PC-9 (cell line): Measurements from ENCODE around the gene LCE1D. TPM values are rescaled to one million over a fixed set of nuclear protein-coding genes. Genes with fewer than 3 reads are reported as not detected.

Experiments
- BruUV-seq: library from RNA; stranded (reverse); fragments of 400-500 nt; replicated peaks from 2 replicates; lab custom pipeline; 2021; lab: Mats Ljungman, UMichigan
- CTCF ChIA-PET: fragments of 300-600 bp; sonication (Branson Sonifier 250); formaldehyde crosslinking; loops from one replicate; lab custom pipeline; 2022; ENCODE audit warnings: antibody characterized with exemption; lab: Charles Lee
- POLR2A ChIA-PET: fragments of 300-600 bp; sonication (Branson Sonifier 250); formaldehyde crosslinking; loops from one replicate; lab custom pipeline; 2022; ENCODE audit warnings: antibody characterized with exemption; ENCODE audit not compliant: unreplicated experiment; lab: Charles Lee
- DNase-seq, 2 experiments: peaks; one replicate each; pipeline versions ENCODE4 v3.0.0 to v3.0.0-alpha.2; 2015 to 2022; ENCODE audit warnings: mixed read lengths in 1 of 2
- H2AFZ ChIP-seq: fragments of 200-600 bp; sonication (generic); 2 replicates; pipeline ENCODE4 v1.8.1; 2017; ENCODE audit warnings: antibody characterized with exemption
- H3F3A ChIP-seq: fragments of 200-600 bp; sonication (generic); 2 replicates; pipeline ENCODE4 v1.8.1; 2017; ENCODE audit warnings: antibody characterized with exemption, mild to moderate bottlenecking, low read depth; ENCODE audit not compliant: insufficient read depth
- H3K27ac ChIP-seq: fragments of 200-600 bp; sonication (generic); 2 replicates; pipeline ENCODE4 v1.6.1; 2016; ENCODE audit warnings: mixed run types
- H3K27me3 ChIP-seq: fragments of 200-600 bp; sonication (generic); 2 replicates; pipeline ENCODE4 v1.6.1; 2016; ENCODE audit warnings: low read depth, mixed run types; ENCODE audit not compliant: insufficient read depth
- H3K36me3 ChIP-seq: fragments of 200-600 bp; sonication (generic); 2 replicates; pipeline ENCODE4 v1.6.1; 2016; ENCODE audit warnings: low read depth, mixed run types
- H3K4me1 ChIP-seq: fragments of 200-600 bp; sonication (generic); replicated peaks from 2 replicates; pipeline ENCODE4 v1.6.1; 2016; ENCODE audit warnings: mixed run types; ENCODE audit not compliant: insufficient read depth
- H3K4me2 ChIP-seq: fragments of 200-600 bp; sonication (generic); 2 replicates; pipeline ENCODE4 v1.6.1; 2017; ENCODE audit warnings: mixed run types
- H3K4me3 ChIP-seq: fragments of 200-600 bp; sonication (generic); 2 replicates; pipeline ENCODE4 v1.6.1; 2016; ENCODE audit warnings: mixed run types
- H3K79me2 ChIP-seq: fragments of 200-600 bp; sonication (generic); 2 replicates; pipeline ENCODE4 v1.6.1; 2017; ENCODE audit warnings: low read depth, mixed run types
- H3K9me2 ChIP-seq: fragments of 200-600 bp; sonication (generic); 2 replicates; pipeline ENCODE4 v1.8.1; 2017; ENCODE audit warnings: mild to moderate bottlenecking; ENCODE audit not compliant: insufficient read depth
- H3K9me3 ChIP-seq: fragments of 200-600 bp; sonication (generic); 2 replicates; pipeline ENCODE4 v1.8.1; 2016; ENCODE audit warnings: low read depth; ENCODE audit not compliant: insufficient read depth
- H4K20me1 ChIP-seq: fragments of 200-600 bp; sonication (generic); 2 replicates; pipeline ENCODE4 v1.8.1; 2017; ENCODE audit not compliant: insufficient read depth
- CTCF ChIP-seq: fragments of 200-600 bp; sonication (generic); conservative IDR thresholded peaks from 2 replicates; pipeline ENCODE4 v1.6.1; 2017; ENCODE audit warnings: mixed run types, antibody characterized with exemption, mild to moderate bottlenecking, moderate library complexity
- EZH2 ChIP-seq: fragments of 200-600 bp; sonication (generic); IDR thresholded peaks from 2 replicates; pipeline ENCODE4 v1.8.0; 2017; ENCODE audit warnings: antibody characterized with exemption, low read depth
- intact Hi-C: fragments of 100-400 bp; cut with micrococcal nuclease; formaldehyde crosslinking; loops from one replicate; pipeline ENCODE4 v1.10.0; 2022; ENCODE audit not compliant: unreplicated experiment
- total RNA-seq: library from RNA; stranded (reverse); gene quantifications from 2 replicates; pipeline ENCODE4 v1.2.3, GENCODE V29; 2021

LCE1D gene
- total RNA-seq, 1 experiment from 2014 or later: not detected

GRCh38 chr1:152783095-152783494, 13.4 kb upstream of the LCE1D start:
- no peak overlapping the region for H3K4me2 ChIP-seq
- no peak overlapping the region for H3K27ac ChIP-seq
- H2AFZ ChIP-seq: no peak overlapping the region
- no peaks in the 10 kb centered on the region for H3K9me3 ChIP-seq
- H3K27me3 ChIP-seq: peaks cover 24% of the 10 kb centered on the region; the same call in 1 of the 2 replicates
- intact Hi-C loops: no loop called here
- TF ChIP-seq CTCF (no peak), EZH2 (no peak)
- H3F3A ChIP-seq: no peaks in the 10 kb centered on the region
- H3K4me1 ChIP-seq: no peaks in the 10 kb centered on the region
- CTCF ChIA-PET: no interaction called here
- H3K9me2 ChIP-seq: no peaks in the 10 kb centered on the region
- POLR2A ChIA-PET: no interaction called here
- H3K36me3 ChIP-seq: no peaks in the 10 kb centered on the region
- no peak overlapping the region for H3K4me3 ChIP-seq
- BruUV-seq: no TSS peak
- no peaks in the 10 kb centered on the region for H3K79me2 ChIP-seq
- no peaks in the 10 kb centered on the region for H4K20me1 ChIP-seq
- DNase-seq: no peak

- no peaks in the 10 kb centered on the region for H3K9me2 ChIP-seq
- H2AFZ ChIP-seq: no peak within 1 kb of the TSS
- ChIA-PET CTCF (no interaction called here), POLR2A (no interaction called here)
- BruUV-seq: no TSS peak
- H3K27me3 ChIP-seq: peaks cover 16% of the 10 kb centered on the region; the same call in 1 of the 2 replicates
- H3K79me2 ChIP-seq: no peaks in the 10 kb centered on the region
- no peaks in the 10 kb centered on the region for H3K9me3 ChIP-seq
- TF ChIP-seq EZH2 (no peak), CTCF (no peak)
- no peaks in the 10 kb centered on the region for H3K4me1 ChIP-seq
- no peaks in the 10 kb centered on the region for H3F3A ChIP-seq
- no peak for DNase-seq
- H3K4me3 ChIP-seq: no peak within 1 kb of the TSS
- H3K36me3 ChIP-seq: no peaks in the 10 kb centered on the region
- no peak within 1 kb of the TSS for H3K27ac ChIP-seq
- intact Hi-C loops: no loop called here
- H4K20me1 ChIP-seq: no peaks in the 10 kb centered on the region
- H3K4me2 ChIP-seq: no peak within 1 kb of the TSS
Measured at GRCh38 chr1:152786077-152786476, 10.4 kb upstream of the LCE1D start, which contains the start of gene LCE1E. TSS of gene LCE1E (plus strand) at chr1:152786257. CDS start at chr1:152787300, 1,043 bp downstream.

DNA sequence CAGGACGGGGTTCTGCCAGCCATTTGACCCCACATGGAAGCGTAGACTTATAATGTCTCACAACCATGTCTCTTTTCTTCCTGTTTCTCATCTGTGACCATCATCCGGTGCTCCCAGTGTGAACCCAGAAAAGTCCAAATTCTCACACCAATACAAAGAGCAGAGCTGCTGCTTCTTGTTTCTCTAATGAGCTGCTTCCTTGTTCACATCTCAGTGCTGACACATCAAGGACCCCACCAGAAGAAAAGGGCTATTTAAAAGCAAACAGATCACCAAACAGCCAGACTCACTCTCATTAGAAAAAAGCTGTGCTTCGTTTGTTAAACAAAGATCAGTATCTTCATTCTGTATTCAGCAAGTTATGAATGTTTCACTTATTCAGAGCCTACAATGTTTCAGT, 835 bp upstream of the LCE1D start:
- Histone ChIP-seq H3K36me3 (no peaks in the 10 kb centered on the region), H3K27me3 (peaks cover 40% of the 10 kb centered on the region), H3F3A (no peaks in the 10 kb centered on the region), H3K27ac (no peak overlapping the region), H2AFZ (no peak overlapping the region), H3K79me2 (no peaks in the 10 kb centered on the region), H3K9me2 (no peaks in the 10 kb centered on the region), H3K4me2 (no peak overlapping the region), H4K20me1 (no peaks in the 10 kb centered on the region), H3K4me3 (no peak overlapping the region), H3K4me1 (no peaks in the 10 kb centered on the region), H3K9me3 (no peaks in the 10 kb centered on the region)
- POLR2A ChIA-PET: no interaction called here
- no peak for DNase-seq
- TF ChIP-seq EZH2 (no peak), CTCF (no peak)
- BruUV-seq: no TSS peak
- CTCF ChIA-PET: no interaction called here
- intact Hi-C loops: no loop called here
